Measurements from ENCODE around the gene JADE1. TPM values are rescaled to one million over a fixed set of nuclear protein-coding genes. Genes with fewer than 3 reads are reported as not detected.

Gene JADE1
- total and polyA plus RNA-seq, 9 of the 15 experiments (the other 6 are each of a cell fraction or from before 2014, with no cell fraction given): 8.3 to 37.9 (median 24.4) TPM

DNA sequence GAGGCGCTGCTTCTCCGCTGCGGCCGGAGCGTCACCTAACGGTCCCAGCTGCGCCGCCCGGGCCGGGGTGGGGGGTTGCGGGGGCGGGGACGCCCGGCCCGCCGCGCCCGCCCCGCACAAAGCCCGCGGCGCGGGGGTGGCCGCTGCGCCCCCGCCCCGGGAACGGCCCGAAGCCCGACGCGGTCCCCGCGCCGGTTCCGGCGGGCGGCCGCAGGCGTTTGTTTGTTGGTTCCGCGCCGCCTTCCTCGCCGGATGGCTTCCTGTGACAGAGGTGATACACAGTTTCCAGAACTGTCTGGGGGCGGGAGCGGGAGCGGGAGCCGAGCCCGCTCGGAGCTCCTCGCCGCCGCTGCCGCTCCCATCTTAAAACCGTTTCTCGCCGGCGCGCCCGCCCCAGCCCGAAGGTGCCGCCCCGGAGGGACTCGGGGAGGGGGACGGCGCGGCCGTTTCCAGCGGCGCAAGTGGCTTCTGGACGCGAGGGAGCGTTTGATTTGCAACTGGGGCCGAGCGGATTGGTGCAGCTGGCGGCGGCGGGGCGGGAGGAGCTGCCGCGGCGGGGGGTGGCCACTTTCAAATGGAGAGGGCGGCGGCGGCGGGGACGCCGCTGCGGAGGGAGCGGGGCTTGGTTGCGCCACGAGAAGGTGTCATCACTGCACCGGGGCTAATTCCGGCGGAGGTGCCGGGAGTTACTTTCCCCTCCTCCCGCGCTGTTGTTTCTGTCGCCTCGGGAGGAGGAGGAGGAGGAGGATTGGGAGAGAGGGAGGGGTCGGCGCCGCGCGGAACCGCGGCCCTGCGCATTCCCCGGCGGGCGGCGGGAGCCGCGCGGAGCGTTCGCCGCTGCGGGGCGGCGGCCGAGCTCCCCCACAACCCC lies 2.3 kb downstream of the JADE1 start (continued):
- no peak for TF ChIP-seq IRF1 (CRISPR knock-in tag; IDR thresholded peaks at IDR 0.05; ENCODE audit: borderline replicate concordance)
- no peak for TF ChIP-seq MLX (CRISPR knock-in tag; conservative IDR thresholded peaks at IDR 0.05)
- TF ChIP-seq RAD51 (IDR thresholded peaks at IDR 0.05; ENCODE audit: borderline replicate concordance, low read depth): no peak
- TF ChIP-seq SREBF2 (CRISPR knock-in tag; IDR thresholded peaks at IDR 0.05): no peak
- no peak for TF ChIP-seq HMG20B (CRISPR knock-in tag; IDR thresholded peaks at IDR 0.05)
- no peak for TF ChIP-seq PTBP1 (IDR thresholded peaks at IDR 0.05; ENCODE audit: low read depth, low read length)
- no peak for TF ChIP-seq ZNF175 (CRISPR knock-in tag; IDR thresholded peaks at IDR 0.05; ENCODE audit: low read depth)
- TF ChIP-seq CSDE1 (IDR thresholded peaks at IDR 0.05): no peak
- TF ChIP-seq POLR2G (IDR thresholded peaks at IDR 0.05; ENCODE audit: low read depth, low read length): peak; percentile 90
- TF ChIP-seq PHF8 (IDR thresholded peaks at IDR 0.05; ENCODE audit: borderline replicate concordance, low read length): peak; percentile 58; the same call in 1 of the 2 replicates
- no peak for TF ChIP-seq ZNF584 (CRISPR knock-in tag; IDR thresholded peaks at IDR 0.05; ENCODE audit: low read depth)
- no peak for TF ChIP-seq STAT5A (IDR thresholded peaks at IDR 0.05; ENCODE audit: borderline replicate concordance, low read length)
- TF ChIP-seq ZFX (CRISPR knock-in tag; IDR thresholded peaks at IDR 0.05): peak; percentile 68
- no peak for TF ChIP-seq TFE3 (CRISPR knock-in tag; IDR thresholded peaks at IDR 0.05)
- no peak for TF ChIP-seq POLR3G (IDR thresholded peaks at IDR 0.05; ENCODE audit: extremely low read depth, insufficient read length, insufficient replicate concordance)
- no peak for TF ChIP-seq TRIM25 (IDR thresholded peaks at IDR 0.05; ENCODE audit: borderline replicate concordance)
- no peak for TF ChIP-seq ZNF77 (CRISPR knock-in tag; IDR thresholded peaks at IDR 0.05)
- no peak for TF ChIP-seq ZNF445 (CRISPR knock-in tag; IDR thresholded peaks at IDR 0.05; ENCODE audit: low read depth)
- TF ChIP-seq BDP1 (IDR thresholded peaks at IDR 0.05; ENCODE audit: insufficient read depth, insufficient read length): no peak
- peak; percentile 39 for TF ChIP-seq U2AF1 (optimal IDR thresholded peaks at IDR 0.05; ENCODE audit: low read depth, low read length)
- TF ChIP-seq L3MBTL2 (IDR thresholded peaks at IDR 0.05): no peak
- no peak for TF ChIP-seq ZNF436 (CRISPR knock-in tag; IDR thresholded peaks at IDR 0.05)

Data from K562 (cell line).